PC-9 (cell line): Measurements from ENCODE around the gene PRR5L. TPM values are rescaled to one million over a fixed set of nuclear protein-coding genes. Genes with fewer than 3 reads are reported as not detected.
A peak's percentile ranks its signal among the peaks of the same experiment; 100 is the strongest.

Experiments used
- BruUV-seq: library from RNA; stranded (reverse); fragments of 400-500 nt; replicated peaks from 2 replicates; lab custom pipeline; 2021; lab: Mats Ljungman, UMichigan
- CTCF ChIA-PET: fragments of 300-600 bp; sonication (Branson Sonifier 250); formaldehyde crosslinking; loops from one replicate; lab custom pipeline; 2022; ENCODE audit warnings: antibody characterized with exemption; lab: Charles Lee
- POLR2A ChIA-PET: fragments of 300-600 bp; sonication (Branson Sonifier 250); formaldehyde crosslinking; loops from one replicate; lab custom pipeline; 2022; ENCODE audit warnings: antibody characterized with exemption; ENCODE audit not compliant: unreplicated experiment; lab: Charles Lee
- DNase-seq, 2 experiments: peaks; one replicate each; pipeline versions ENCODE4 v3.0.0 to v3.0.0-alpha.2; 2015 to 2022; ENCODE audit warnings: mixed read lengths in 1 of 2
- H2AFZ ChIP-seq: fragments of 200-600 bp; sonication (generic); 2 replicates; pipeline ENCODE4 v1.8.1; 2017; ENCODE audit warnings: antibody characterized with exemption
- H3F3A ChIP-seq: fragments of 200-600 bp; sonication (generic); 2 replicates; pipeline ENCODE4 v1.8.1; 2017; ENCODE audit warnings: antibody characterized with exemption, mild to moderate bottlenecking, low read depth; ENCODE audit not compliant: insufficient read depth
- H3K27ac ChIP-seq: fragments of 200-600 bp; sonication (generic); 2 replicates; pipeline ENCODE4 v1.6.1; 2016; ENCODE audit warnings: mixed run types
- H3K27me3 ChIP-seq: fragments of 200-600 bp; sonication (generic); 2 replicates; pipeline ENCODE4 v1.6.1; 2016; ENCODE audit warnings: low read depth, mixed run types; ENCODE audit not compliant: insufficient read depth
- H3K36me3 ChIP-seq: fragments of 200-600 bp; sonication (generic); 2 replicates; pipeline ENCODE4 v1.6.1; 2016; ENCODE audit warnings: low read depth, mixed run types
- H3K4me1 ChIP-seq: fragments of 200-600 bp; sonication (generic); replicated peaks from 2 replicates; pipeline ENCODE4 v1.6.1; 2016; ENCODE audit warnings: mixed run types; ENCODE audit not compliant: insufficient read depth
- H3K4me2 ChIP-seq: fragments of 200-600 bp; sonication (generic); 2 replicates; pipeline ENCODE4 v1.6.1; 2017; ENCODE audit warnings: mixed run types
- H3K4me3 ChIP-seq: fragments of 200-600 bp; sonication (generic); 2 replicates; pipeline ENCODE4 v1.6.1; 2016; ENCODE audit warnings: mixed run types
- H3K79me2 ChIP-seq: fragments of 200-600 bp; sonication (generic); 2 replicates; pipeline ENCODE4 v1.6.1; 2017; ENCODE audit warnings: low read depth, mixed run types
- H3K9me2 ChIP-seq: fragments of 200-600 bp; sonication (generic); 2 replicates; pipeline ENCODE4 v1.8.1; 2017; ENCODE audit warnings: mild to moderate bottlenecking; ENCODE audit not compliant: insufficient read depth
- H3K9me3 ChIP-seq: fragments of 200-600 bp; sonication (generic); 2 replicates; pipeline ENCODE4 v1.8.1; 2016; ENCODE audit warnings: low read depth; ENCODE audit not compliant: insufficient read depth
- H4K20me1 ChIP-seq: fragments of 200-600 bp; sonication (generic); 2 replicates; pipeline ENCODE4 v1.8.1; 2017; ENCODE audit not compliant: insufficient read depth
- CTCF ChIP-seq: fragments of 200-600 bp; sonication (generic); conservative IDR thresholded peaks from 2 replicates; pipeline ENCODE4 v1.6.1; 2017; ENCODE audit warnings: mixed run types, antibody characterized with exemption, mild to moderate bottlenecking, moderate library complexity
- EZH2 ChIP-seq: fragments of 200-600 bp; sonication (generic); IDR thresholded peaks from 2 replicates; pipeline ENCODE4 v1.8.0; 2017; ENCODE audit warnings: antibody characterized with exemption, low read depth
- intact Hi-C: fragments of 100-400 bp; cut with micrococcal nuclease; formaldehyde crosslinking; loops from one replicate; pipeline ENCODE4 v1.10.0; 2022; ENCODE audit not compliant: unreplicated experiment
- total RNA-seq: library from RNA; stranded (reverse); gene quantifications from 2 replicates; pipeline ENCODE4 v1.2.3, GENCODE V29; 2021

Gene PRR5L
- total RNA-seq, 1 experiment from 2014 or later = 5.1 TPM

GRCh38 chr11:36360318-36360717 lies 64.2 kb downstream of the PRR5L start:
- no peaks in the 10 kb centered on the region for H3K27me3 ChIP-seq
- H3K9me3 ChIP-seq = no peaks in the 10 kb centered on the region
- H3K27ac ChIP-seq = no peak overlapping the region
- H4K20me1 ChIP-seq = no peaks in the 10 kb centered on the region
- 0 out of 2 replicates have a peak overlapping the region, but pooled peaks have one; percentile 64 for H3K4me2 ChIP-seq
- intact Hi-C loops = loop anchor here (5.0 kb wide), 1 partner anchor 87 kb away; no protein-coding TSS in a partner anchor
- ChIA-PET CTCF (no interaction called here), POLR2A (no interaction called here)
- no peak overlapping the region for H2AFZ ChIP-seq
- no TSS peak for BruUV-seq
- H3K79me2 ChIP-seq = no peaks in the 10 kb centered on the region
- no peak for TF ChIP-seq EZH2
- peaks cover 9% of the 10 kb centered on the region for H3F3A ChIP-seq
- no peaks in the 10 kb centered on the region for H3K9me2 ChIP-seq
- no peak for DNase-seq
- H3K4me3 ChIP-seq = no peak overlapping the region
- peaks cover 39% of the 10 kb centered on the region for H3K4me1 ChIP-seq
- no peaks in the 10 kb centered on the region for H3K36me3 ChIP-seq

DNA sequence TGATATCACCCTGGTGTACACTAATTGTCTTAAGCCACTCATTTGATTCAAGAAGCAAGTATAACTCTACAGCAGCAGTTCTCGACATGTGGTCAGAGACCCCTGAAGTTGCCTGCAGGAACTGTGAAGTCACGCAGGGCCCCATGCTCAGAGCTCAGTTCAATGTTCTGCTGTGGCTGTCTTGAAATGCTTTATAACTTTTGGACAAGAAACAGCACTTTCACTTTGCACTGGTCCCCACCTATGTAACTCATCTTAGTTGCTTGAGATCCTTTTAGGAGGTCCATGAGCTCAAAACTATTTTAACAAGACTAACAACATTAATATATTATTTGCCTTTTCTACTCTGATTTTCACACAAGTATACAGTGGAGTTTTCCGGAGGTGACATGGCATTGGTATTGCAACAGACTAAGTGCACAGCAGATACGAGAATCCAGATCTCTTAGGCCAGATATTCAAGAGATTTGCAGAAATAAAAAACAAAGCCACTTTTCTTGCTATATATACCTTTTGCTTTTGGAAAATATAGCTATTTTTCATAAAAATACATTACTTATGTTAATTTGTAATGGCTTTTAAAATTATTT lies 64.8 kb downstream of the PRR5L start:
- Histone ChIP-seq H3K4me2 (peak overlapping the region; percentile 64), H3K27me3 (no peaks in the 10 kb centered on the region), H3F3A (peaks cover 9% of the 10 kb centered on the region), H3K9me3 (no peaks in the 10 kb centered on the region), H3K79me2 (no peaks in the 10 kb centered on the region), H3K4me1 (peaks cover 39% of the 10 kb centered on the region), H3K4me3 (no peak overlapping the region), H3K9me2 (no peaks in the 10 kb centered on the region), H3K36me3 (no peaks in the 10 kb centered on the region), H4K20me1 (no peaks in the 10 kb centered on the region), H2AFZ (no peak overlapping the region), H3K27ac (peak overlapping the region; percentile 61; the same call in 1 of the 2 replicates)
- BruUV-seq = no TSS peak
- POLR2A ChIA-PET = no interaction called here
- no peak for TF ChIP-seq EZH2
- no peak for TF ChIP-seq CTCF
- intact Hi-C loops = loop anchor here (5.0 kb wide), 1 partner anchor 86 kb away; no protein-coding TSS in a partner anchor
- no peak for DNase-seq
- CTCF ChIA-PET = no interaction called here

- Histone ChIP-seq H3K27me3 (no peaks in the 10 kb centered on the region), H4K20me1 (no peaks in the 10 kb centered on the region), H3K4me3 (peak overlapping the region; percentile 36; the same call in 1 of the 2 replicates), H3K27ac (peak overlapping the region; percentile 61), H3K4me2 (peak overlapping the region; percentile 64), H3K79me2 (no peaks in the 10 kb centered on the region), H3K4me1 (peaks cover 39% of the 10 kb centered on the region), H2AFZ (peak overlapping the region; percentile 25; the same call in 1 of the 2 replicates), H3K36me3 (no peaks in the 10 kb centered on the region), H3F3A (peaks cover 9% of the 10 kb centered on the region), H3K9me3 (no peaks in the 10 kb centered on the region), H3K9me2 (no peaks in the 10 kb centered on the region)
- TF ChIP-seq CTCF (no peak), EZH2 (no peak)
- ChIA-PET CTCF (no interaction called here), POLR2A (no interaction called here)
- BruUV-seq = TSS peak; percentile 96
- intact Hi-C loops = loop anchor here (5.0 kb wide), 1 partner anchor 86 kb away; no protein-coding TSS in a partner anchor
- DNase-seq = peak in 1 of 2 experiments; percentile 65
Observed at GRCh38 chr11:36361472-36361871, 65.4 kb downstream of the PRR5L start.
